ENCODE results near the gene MRGPRF. TPM values are rescaled to one million over a fixed set of nuclear protein-coding genes. Genes with fewer than 3 reads are reported as not detected.
"Not testable (repeated sequence)": the region's sequence is repeated elsewhere in the genome, so short reads cannot be mapped to it uniquely, and the experiment has no call there.

Gene MRGPRF
- total RNA-seq, 2 donors from 2014 or later = 4.7 to 7.6 TPM

DNA sequence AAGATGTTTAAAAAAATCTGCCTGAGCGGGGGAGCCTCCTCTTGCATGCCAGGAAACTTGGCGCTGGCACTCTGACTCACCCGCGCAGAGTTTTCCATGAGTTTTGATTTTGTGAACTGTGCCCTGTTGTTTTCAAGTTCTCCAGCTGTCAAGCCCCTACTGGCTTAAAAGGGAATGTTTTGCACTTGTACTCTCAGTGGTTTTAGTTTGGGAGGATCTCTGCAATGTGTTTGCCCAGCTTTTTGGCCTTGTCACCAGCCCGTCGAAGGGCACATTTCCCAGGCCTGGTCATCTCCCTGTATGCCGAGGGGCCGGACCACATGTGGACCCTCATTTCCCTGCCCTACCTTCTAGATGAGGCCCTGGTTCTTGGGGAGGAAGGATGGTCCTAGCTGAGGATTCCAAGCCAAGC is 12.2 kb downstream of the MRGPRF start:
- peak in 3 of 4 donors; percentile 44 to 55 (median 53) for DNase-seq
- peak; percentile 76 for ATAC-seq
- TF ChIP-seq POLR2A (IDR thresholded peaks at IDR 0.05) = no peak
- TF ChIP-seq, protein P1, sequence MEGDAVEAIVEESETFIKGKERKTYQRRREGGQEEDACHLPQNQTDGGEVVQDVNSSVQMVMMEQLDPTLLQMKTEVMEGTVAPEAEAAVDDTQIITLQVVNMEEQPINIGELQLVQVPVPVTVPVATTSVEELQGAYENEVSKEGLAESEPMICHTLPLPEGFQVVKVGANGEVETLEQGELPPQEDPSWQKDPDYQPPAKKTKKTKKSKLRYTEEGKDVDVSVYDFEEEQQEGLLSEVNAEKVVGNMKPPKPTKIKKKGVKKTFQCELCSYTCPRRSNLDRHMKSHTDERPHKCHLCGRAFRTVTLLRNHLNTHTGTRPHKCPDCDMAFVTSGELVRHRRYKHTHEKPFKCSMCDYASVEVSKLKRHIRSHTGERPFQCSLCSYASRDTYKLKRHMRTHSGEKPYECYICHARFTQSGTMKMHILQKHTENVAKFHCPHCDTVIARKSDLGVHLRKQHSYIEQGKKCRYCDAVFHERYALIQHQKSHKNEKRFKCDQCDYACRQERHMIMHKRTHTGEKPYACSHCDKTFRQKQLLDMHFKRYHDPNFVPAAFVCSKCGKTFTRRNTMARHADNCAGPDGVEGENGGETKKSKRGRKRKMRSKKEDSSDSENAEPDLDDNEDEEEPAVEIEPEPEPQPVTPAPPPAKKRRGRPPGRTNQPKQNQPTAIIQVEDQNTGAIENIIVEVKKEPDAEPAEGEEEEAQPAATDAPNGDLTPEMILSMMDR (IDR thresholded peaks at IDR 0.05) = peak in 5 of 7 experiments; percentile 27 to 53 (median 48)
- Histone ChIP-seq H3K9me3 (no peaks in the 10 kb centered on the region), H3K4me1 (no peaks in the 10 kb centered on the region), H3K4me3 (no peak overlapping the region), H3K27me3 (no peaks in the 10 kb centered on the region), H3K36me3 (replicated peaks in 1 of 2; ENCODE audit: insufficient read depth in 1 of 2, low read depth in 2 of 2) (no peaks in the 10 kb centered on the region), H3K27ac (peak overlapping the region in 1 of 4 donors; percentile 45)
- WGBS, 2 donors = 25 to 26% methylated on average over 8 of the region's 8 CpGs
- intact Hi-C loops (cut with DNase I) = no loop called here

DNA sequence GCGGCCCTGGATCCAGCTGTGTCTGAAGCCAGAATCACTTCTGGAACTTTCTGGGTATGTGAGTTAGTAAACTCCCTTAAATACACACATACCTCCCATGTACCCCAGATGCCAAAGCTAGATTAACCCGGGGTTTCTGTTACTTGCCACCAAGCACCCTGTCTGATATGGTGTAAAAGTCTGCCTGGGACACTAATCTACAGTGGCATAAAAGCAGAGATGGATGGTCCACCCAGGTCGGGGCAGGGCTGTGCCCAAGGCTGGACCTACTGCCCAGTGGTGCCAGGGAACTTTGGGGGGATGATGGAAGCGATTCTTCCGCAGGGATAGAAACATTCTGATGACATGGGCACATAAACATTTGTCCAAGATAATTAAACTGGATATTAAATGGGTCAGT is 12.7 kb downstream of the MRGPRF start:
- Histone ChIP-seq H3K4me1 (no peaks in the 10 kb centered on the region), H3K27me3 (no peaks in the 10 kb centered on the region), H3K9me3 (no peaks in the 10 kb centered on the region), H3K36me3 (replicated peaks in 1 of 2; ENCODE audit: insufficient read depth in 1 of 2, low read depth in 2 of 2) (no peaks in the 10 kb centered on the region), H3K4me3 (no peak overlapping the region), H3K27ac (peak overlapping the region in 1 of 4 donors; percentile 45)
- TF ChIP-seq POLR2A (IDR thresholded peaks at IDR 0.05) = no peak
- TF ChIP-seq, protein P1 (IDR thresholded peaks at IDR 0.05) = no peak
- ATAC-seq (no peak), DNase-seq (no peak)
- WGBS, 2 donors = 72% methylated on average over 5 of the region's 5 CpGs
- intact Hi-C loops (cut with DNase I) = no loop called here

DNA sequence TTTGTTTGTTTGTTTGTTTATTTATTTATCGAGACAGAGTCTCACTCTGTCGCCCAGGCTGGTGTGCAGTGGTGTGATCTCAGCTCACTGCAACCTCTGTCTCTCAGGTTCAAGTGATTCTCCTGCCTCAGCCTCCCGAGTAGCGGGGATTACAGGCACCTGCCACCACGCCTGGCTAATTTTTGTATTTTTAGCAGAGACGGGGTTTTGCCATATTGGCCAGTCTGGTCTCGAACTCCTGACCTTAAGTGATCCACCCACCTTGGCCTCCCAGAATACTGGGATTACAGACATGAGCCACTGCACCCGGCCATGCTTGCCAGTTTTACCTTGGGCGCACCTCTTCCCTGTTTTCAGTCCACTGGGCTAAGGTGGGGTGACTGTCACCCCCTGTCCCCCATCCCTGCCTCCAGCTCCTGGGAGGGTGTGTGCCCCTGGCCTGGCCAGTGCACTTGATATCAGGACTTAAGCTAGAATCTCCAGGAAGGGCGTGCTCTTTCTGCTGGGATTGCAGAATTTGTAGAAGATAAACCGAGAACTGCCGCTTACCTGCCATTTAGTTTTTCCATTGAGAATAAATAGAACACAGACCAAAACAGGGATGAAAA is 13.2 kb downstream of the MRGPRF start:
- H3K27ac ChIP-seq; H3K27me3 ChIP-seq; H3K4me1 ChIP-seq; H3K4me3 ChIP-seq; ATAC-seq; DNase-seq; H3K9me3 ChIP-seq; H3K36me3 ChIP-seq (replicated peaks in 1 of 2; ENCODE audit: insufficient read depth in 1 of 2, low read depth in 2 of 2); intact Hi-C loops (cut with DNase I): not testable (repeated sequence)
- WGBS, 2 donors = 73 to 78% methylated on average over 11 to 12 of the region's 12 CpGs

DNA sequence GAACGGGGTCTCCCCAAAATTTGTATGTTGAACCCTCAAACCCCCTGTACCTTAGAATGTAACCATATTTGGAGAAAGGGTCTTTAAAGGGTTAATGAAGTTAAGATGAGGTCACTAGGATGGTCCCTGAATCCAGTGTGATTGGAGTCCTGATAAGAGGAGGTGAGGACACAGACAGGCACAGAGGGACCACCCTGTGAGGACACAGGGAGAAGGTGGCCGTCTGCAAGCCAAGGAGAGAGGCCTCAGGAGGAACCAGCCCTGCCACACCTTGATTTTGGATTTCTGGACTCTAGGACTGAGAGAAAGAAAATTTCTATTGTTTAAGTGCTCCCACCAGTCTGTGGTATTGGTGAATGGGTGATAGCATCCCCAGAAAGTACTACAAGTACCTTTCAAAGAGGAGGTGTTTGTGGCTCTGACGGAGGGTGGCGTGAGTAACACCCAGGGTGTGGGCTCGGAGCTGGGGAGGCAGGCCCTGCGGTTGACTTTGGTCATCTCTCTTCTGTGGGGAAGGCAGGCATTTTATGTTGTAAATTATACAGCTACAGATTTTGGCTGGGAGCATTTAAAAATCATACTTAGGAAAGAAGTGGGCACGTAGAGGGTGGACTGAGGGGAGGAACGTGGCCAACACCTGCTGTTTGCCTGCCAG is 13.8 kb downstream of the MRGPRF start:
- no peaks in the 10 kb centered on the region for H3K27me3 ChIP-seq
- no peaks in the 10 kb centered on the region for H3K4me1 ChIP-seq
- WGBS, 2 donors = 73 to 80% methylated on average over 8 of the region's 8 CpGs
- no peak overlapping the region for H3K27ac ChIP-seq
- TF ChIP-seq, protein P1 (IDR thresholded peaks at IDR 0.05) = no peak
- TF ChIP-seq POLR2A (IDR thresholded peaks at IDR 0.05) = no peak
- DNase-seq (no peak), ATAC-seq (no peak)
- no peaks in the 10 kb centered on the region for H3K36me3 ChIP-seq (replicated peaks in 1 of 2; ENCODE audit: insufficient read depth in 1 of 2, low read depth in 2 of 2)
- H3K9me3 ChIP-seq = no peaks in the 10 kb centered on the region
- intact Hi-C loops (cut with DNase I) = no loop called here
- no peak overlapping the region for H3K4me3 ChIP-seq

DNA sequence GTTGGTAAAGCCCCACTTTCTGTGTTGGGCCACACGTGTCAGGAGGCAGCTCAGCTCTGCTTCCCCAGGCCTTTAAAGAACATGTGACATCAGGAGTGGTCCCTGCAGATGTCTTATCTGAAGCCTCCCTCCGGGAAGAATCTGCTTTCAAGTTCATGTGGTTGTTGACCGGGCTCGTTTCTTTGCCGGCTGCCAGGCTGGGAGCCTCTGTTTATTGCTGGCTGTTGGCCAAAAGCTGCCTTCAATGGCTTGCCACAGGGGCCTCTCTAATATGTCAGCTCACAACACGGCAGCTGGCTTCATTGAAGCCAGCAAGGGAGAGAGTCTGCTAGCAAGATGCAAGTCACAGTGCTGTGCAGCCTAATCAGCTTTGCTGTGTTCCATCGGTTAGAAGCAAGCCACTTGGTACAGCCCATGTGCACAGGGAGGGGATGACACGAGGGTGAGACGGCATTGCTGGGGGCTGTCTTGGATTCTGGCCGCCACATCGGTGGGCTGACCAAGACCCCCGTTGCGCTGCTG is 14.6 kb downstream of the MRGPRF start:
- intact Hi-C loops (cut with DNase I) = no loop called here

More for the DNA sequence above, 14.6 kb downstream of the MRGPRF start:
- no peak for TF ChIP-seq POLR2A (IDR thresholded peaks at IDR 0.05)
- TF ChIP-seq, protein P1 (IDR thresholded peaks at IDR 0.05) = no peak
- Histone ChIP-seq H3K4me1 (no peaks in the 10 kb centered on the region), H3K4me3 (no peak overlapping the region), H3K36me3 (replicated peaks in 1 of 2; ENCODE audit: insufficient read depth in 1 of 2, low read depth in 2 of 2) (no peaks in the 10 kb centered on the region), H3K9me3 (no peaks in the 10 kb centered on the region), H3K27ac (no peak overlapping the region), H3K27me3 (no peaks in the 10 kb centered on the region)
- 32 to 38% methylated on average over 10 to 13 of the region's 13 CpGs for WGBS, 2 donors
- ATAC-seq (no peak), DNase-seq (peak in 1 of 4 donors; percentile 43)

Data from body of pancreas (tissue), 4 donors.